ENCODE data around the gene WDPCP. TPM values are rescaled to one million over a fixed set of nuclear protein-coding genes. Genes with fewer than 3 reads are reported as not detected.

WDPCP gene
- total RNA-seq, 1 donor from 2014 or later, result 5.2 TPM

DNA sequence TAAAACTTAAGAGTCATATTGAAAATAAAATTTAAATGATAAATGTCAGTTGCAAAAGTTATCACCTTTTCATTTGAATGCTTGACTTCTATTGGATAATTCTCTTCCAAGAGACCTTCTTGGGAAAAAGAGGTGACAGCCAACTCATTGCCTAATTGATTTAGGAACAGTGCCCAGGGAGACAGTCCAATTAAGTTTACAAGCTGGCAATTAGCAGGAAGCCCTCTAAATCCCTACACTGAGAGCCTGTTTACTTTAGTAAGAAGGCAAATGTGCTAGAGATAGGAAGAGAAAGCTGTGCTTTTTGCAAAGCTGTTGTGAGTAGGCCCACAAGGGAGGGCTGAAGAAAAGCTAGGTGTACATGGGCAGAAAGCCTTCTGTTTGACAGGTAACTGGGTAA is 189.1 kb downstream of the WDPCP start:
- TF ChIP-seq, protein P1, sequence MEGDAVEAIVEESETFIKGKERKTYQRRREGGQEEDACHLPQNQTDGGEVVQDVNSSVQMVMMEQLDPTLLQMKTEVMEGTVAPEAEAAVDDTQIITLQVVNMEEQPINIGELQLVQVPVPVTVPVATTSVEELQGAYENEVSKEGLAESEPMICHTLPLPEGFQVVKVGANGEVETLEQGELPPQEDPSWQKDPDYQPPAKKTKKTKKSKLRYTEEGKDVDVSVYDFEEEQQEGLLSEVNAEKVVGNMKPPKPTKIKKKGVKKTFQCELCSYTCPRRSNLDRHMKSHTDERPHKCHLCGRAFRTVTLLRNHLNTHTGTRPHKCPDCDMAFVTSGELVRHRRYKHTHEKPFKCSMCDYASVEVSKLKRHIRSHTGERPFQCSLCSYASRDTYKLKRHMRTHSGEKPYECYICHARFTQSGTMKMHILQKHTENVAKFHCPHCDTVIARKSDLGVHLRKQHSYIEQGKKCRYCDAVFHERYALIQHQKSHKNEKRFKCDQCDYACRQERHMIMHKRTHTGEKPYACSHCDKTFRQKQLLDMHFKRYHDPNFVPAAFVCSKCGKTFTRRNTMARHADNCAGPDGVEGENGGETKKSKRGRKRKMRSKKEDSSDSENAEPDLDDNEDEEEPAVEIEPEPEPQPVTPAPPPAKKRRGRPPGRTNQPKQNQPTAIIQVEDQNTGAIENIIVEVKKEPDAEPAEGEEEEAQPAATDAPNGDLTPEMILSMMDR (IDR thresholded peaks at IDR 0.05), result no peak
- intact Hi-C loops (cut with DNase I), result no loop called here
- H3K27ac ChIP-seq, result no peak overlapping the region
- peaks cover 0 to 6% of the 10 kb centered on the region in 2 donors for H3K9me3 ChIP-seq
- no peaks in the 10 kb centered on the region for H3K27me3 ChIP-seq
- no peak for DNase-seq (ENCODE audit: low spot score in 2 of 2)
- peaks cover 9 to 25% of the 10 kb centered on the region in 2 donors for H3K36me3 ChIP-seq
- H3K4me1 ChIP-seq, result no peaks in the 10 kb centered on the region
- no peak overlapping the region for H3K4me3 ChIP-seq

DNA sequence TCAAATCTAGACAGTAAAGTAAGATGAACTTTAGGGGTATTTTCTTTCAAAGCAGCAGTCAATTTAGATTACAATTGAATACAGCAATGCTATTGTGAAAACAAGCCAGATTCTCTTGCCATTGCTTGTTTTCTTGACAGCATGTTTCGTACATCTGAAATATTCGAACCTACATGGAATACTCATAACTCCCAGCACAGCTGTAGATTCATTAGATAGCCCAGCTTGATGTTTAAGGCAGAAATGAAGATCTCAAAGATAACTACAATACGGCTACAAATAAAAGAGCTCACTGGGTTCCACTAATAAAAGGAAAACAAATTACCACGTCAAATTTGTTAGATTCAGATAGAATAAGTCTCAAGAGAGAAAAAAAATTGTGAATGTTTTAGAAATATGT is 208.8 kb downstream of the WDPCP start:
- H3K4me3 ChIP-seq, result no peak overlapping the region
- H3K4me1 ChIP-seq, result no peaks in the 10 kb centered on the region
- no peaks in the 10 kb centered on the region for H3K9me3 ChIP-seq
- H3K27ac ChIP-seq, result no peak overlapping the region
- no peaks in the 10 kb centered on the region for H3K27me3 ChIP-seq
- intact Hi-C loops (cut with DNase I), result no loop called here
- TF ChIP-seq, protein P1 (IDR thresholded peaks at IDR 0.05), result no peak
- no peak for DNase-seq (ENCODE audit: low spot score in 2 of 2)
- peaks cover 0 to 8% of the 10 kb centered on the region in 2 donors for H3K36me3 ChIP-seq

- TF ChIP-seq, protein P1 (IDR thresholded peaks at IDR 0.05), result no peak
- peaks cover 0 to 8% of the 10 kb centered on the region in 2 donors for H3K36me3 ChIP-seq
- no peaks in the 10 kb centered on the region for H3K9me3 ChIP-seq
- DNase-seq (ENCODE audit: low spot score in 2 of 2), result no peak
- no peaks in the 10 kb centered on the region for H3K4me1 ChIP-seq
- intact Hi-C loops (cut with DNase I), result no loop called here
- no peak overlapping the region for H3K4me3 ChIP-seq
- no peaks in the 10 kb centered on the region for H3K27me3 ChIP-seq
- H3K27ac ChIP-seq, result no peak overlapping the region
Observed at GRCh38 chr2:63378589-63378988, 209.7 kb downstream of the WDPCP start.

DNA sequence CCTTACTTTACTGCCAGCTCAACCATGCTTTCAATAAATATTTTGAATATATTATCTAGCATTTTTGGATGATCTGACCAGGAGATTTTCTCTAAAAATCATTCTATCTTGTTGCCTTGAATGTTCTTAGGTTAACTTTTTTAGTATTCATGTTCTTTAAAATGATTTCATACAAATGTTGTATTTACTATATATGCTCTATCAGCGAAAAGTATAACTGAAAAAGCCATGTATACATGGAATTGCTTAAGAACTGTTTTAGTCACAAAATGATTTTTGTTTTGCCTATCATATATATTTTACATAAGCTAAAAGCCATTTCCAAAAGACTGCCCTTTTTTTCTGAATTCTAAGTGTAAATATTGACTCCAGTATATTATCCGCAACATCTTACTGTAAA is 213.9 kb downstream of the WDPCP start:
- intact Hi-C loops (cut with DNase I), result no loop called here
- TF ChIP-seq, protein P1 (IDR thresholded peaks at IDR 0.05), result no peak

GRCh38 chr2:63372549-63372948 is 215.7 kb downstream of the WDPCP start:
- H3K4me3 ChIP-seq, result no peak overlapping the region

More for the DNA sequence above, 213.9 kb downstream of the WDPCP start:
- H3K36me3 ChIP-seq, result peaks cover 0 to 17% of the 10 kb centered on the region in 2 donors
- H3K4me1 ChIP-seq, result no peaks in the 10 kb centered on the region
- H3K27me3 ChIP-seq, result no peaks in the 10 kb centered on the region
- no peak overlapping the region for H3K4me3 ChIP-seq
- no peak overlapping the region for H3K27ac ChIP-seq
- peaks cover 0 to 24% of the 10 kb centered on the region in 2 donors for H3K9me3 ChIP-seq
- DNase-seq (ENCODE audit: low spot score in 2 of 2), result no peak

More at GRCh38 chr2:63372549-63372948, 215.7 kb downstream of the WDPCP start:
- H3K9me3 ChIP-seq, result peaks cover 0 to 24% of the 10 kb centered on the region in 2 donors
- H3K36me3 ChIP-seq, result peaks cover 0 to 11% of the 10 kb centered on the region in 2 donors
- H3K27ac ChIP-seq, result no peak overlapping the region
- TF ChIP-seq, protein P1 (IDR thresholded peaks at IDR 0.05), result no peak
- intact Hi-C loops (cut with DNase I), result no loop called here
- no peaks in the 10 kb centered on the region for H3K4me1 ChIP-seq
- DNase-seq (ENCODE audit: low spot score in 2 of 2), result no peak
- H3K27me3 ChIP-seq, result no peaks in the 10 kb centered on the region
